Activated naive CD4-positive, alpha-beta T cell treated with anti-CD3 and anti-CD28 coated beads for 36 hours (primary cell): ENCODE results near the gene CTBP1. TPM values are rescaled to one million over a fixed set of nuclear protein-coding genes. Genes with fewer than 3 reads are reported as not detected.
A peak's percentile ranks its signal among the peaks of the same experiment; 100 is the strongest.

Experiments
- CTCF ChIA-PET: fragments of 350-600 bp; sonication (Branson Sonifier 250); formaldehyde crosslinking; loops from one replicate; lab custom pipeline; 2021; ENCODE audit warnings: antibody characterized with exemption; lab: Charles Lee
- DNase-seq: peaks from one replicate; pipeline ENCODE4 v3.0.0-alpha.2; 2020
- H3K27ac Mint-ChIP-seq: one replicate; pipeline ENCODE4 v1.8.0; 2021; ENCODE audit warnings: mild to moderate bottlenecking, mixed read lengths
- H3K27me3 Mint-ChIP-seq: one replicate; pipeline ENCODE4 v1.8.0; 2021; ENCODE audit warnings: low read depth, mixed read lengths
- H3K36me3 Mint-ChIP-seq: one replicate; pipeline ENCODE4 v1.8.0; 2021; ENCODE audit warnings: low read depth, mixed read lengths
- H3K4me1 Mint-ChIP-seq: one replicate; pipeline ENCODE4 v1.8.0; 2021; ENCODE audit warnings: low read depth, mixed read lengths
- H3K4me3 Mint-ChIP-seq: one replicate; pipeline ENCODE4 v1.8.0; 2021; ENCODE audit warnings: mild to moderate bottlenecking, moderate library complexity, mixed read lengths
- H3K9me3 Mint-ChIP-seq: one replicate; pipeline ENCODE4 v1.8.0; 2021; ENCODE audit warnings: mixed read lengths
- intact Hi-C: fragments of 100-400 bp; cut with micrococcal nuclease; formaldehyde crosslinking; loops from one replicate; pipeline ENCODE4 v1.15.1; 2023
- total RNA-seq, 2 experiments: library from RNA; stranded (reverse); gene quantifications; one replicate each; pipeline ENCODE4 v1.2.3, GENCODE V29; 2021

Gene CTBP1
- total RNA-seq, 2 experiments from 2014 or later: 136 to 140 TPM

- Mint-ChIP-seq H3K36me3 (peaks cover 2% of the 10 kb centered on the region), H3K4me3 (no peak overlapping the region), H3K27me3 (peaks cover 25% of the 10 kb centered on the region), H3K4me1 (peaks cover 2% of the 10 kb centered on the region), H3K9me3 (no peaks in the 10 kb centered on the region), H3K27ac (no peak overlapping the region)
- CTCF ChIA-PET: interaction anchor here (1.5 kb wide), 1 partner anchor 9 kb away, joined by 5 read pairs; no protein-coding TSS in a partner anchor
- intact Hi-C loops: no loop called here
- DNase-seq: no peak
Observed at GRCh38 chr4:1174941-1175634, 73.8 kb downstream of the CTBP1 start.

- intact Hi-C loops: no loop called here
- no peak overlapping the region for H3K4me3 Mint-ChIP-seq
Observed at GRCh38 chr4:1172971-1173757, 75.8 kb downstream of the CTBP1 start.

GRCh38 chr4:1172228-1172851 lies 76.6 kb downstream of the CTBP1 start, which contains the start of gene SPON2:
Gene SPON2 (minus strand): TSS chr4:1172583.
- no peaks in the 10 kb centered on the region for H3K9me3 Mint-ChIP-seq
- H3K27ac Mint-ChIP-seq: no peak within 1 kb of the TSS
- H3K36me3 Mint-ChIP-seq: no peaks in the 10 kb centered on the region
- H3K27me3 Mint-ChIP-seq: peaks cover 25% of the 10 kb centered on the region
- CTCF ChIA-PET: interaction anchor here (1.0 kb wide), 1 partner anchor 96 kb away, joined by 4 read pairs; no protein-coding TSS in a partner anchor
- intact Hi-C loops: no loop called here
- no peak for DNase-seq
- H3K4me3 Mint-ChIP-seq: peak within 1 kb of the TSS; percentile 21
- peaks cover 8% of the 10 kb centered on the region for H3K4me1 Mint-ChIP-seq

More at GRCh38 chr4:1172971-1173757, 75.8 kb downstream of the CTBP1 start:
- H3K9me3 Mint-ChIP-seq: no peaks in the 10 kb centered on the region
- H3K27me3 Mint-ChIP-seq: peaks cover 25% of the 10 kb centered on the region
- DNase-seq: no peak
- H3K4me1 Mint-ChIP-seq: peaks cover 4% of the 10 kb centered on the region
- no peaks in the 10 kb centered on the region for H3K36me3 Mint-ChIP-seq
- H3K27ac Mint-ChIP-seq: no peak overlapping the region
- CTCF ChIA-PET: interaction anchor here (1.0 kb wide), 1 partner anchor 95 kb away, joined by 4 read pairs; no protein-coding TSS in a partner anchor

GRCh38 chr4:1171311-1172227 lies 77.4 kb downstream of the CTBP1 start:
- Mint-ChIP-seq H3K4me1 (peaks cover 13% of the 10 kb centered on the region), H3K36me3 (no peaks in the 10 kb centered on the region), H3K9me3 (no peaks in the 10 kb centered on the region), H3K4me3 (peak overlapping the region; percentile 50), H3K27ac (no peak overlapping the region), H3K27me3 (peaks cover 25% of the 10 kb centered on the region)
- intact Hi-C loops: no loop called here
- CTCF ChIA-PET: interaction anchor here (1.0 to 1.2 kb wide), 2 partner anchors 96 to 97 kb away, joined by 4 read pairs; no protein-coding TSS in a partner anchor
- peak; percentile 52 for DNase-seq

GRCh38 chr4:1170976-1171310 lies 78.0 kb downstream of the CTBP1 start:
- Mint-ChIP-seq H3K27me3 (peaks cover 25% of the 10 kb centered on the region), H3K4me1 (peaks cover 13% of the 10 kb centered on the region), H3K27ac (no peak overlapping the region), H3K9me3 (no peaks in the 10 kb centered on the region), H3K4me3 (no peak overlapping the region), H3K36me3 (no peaks in the 10 kb centered on the region)
- no peak for DNase-seq
- intact Hi-C loops: no loop called here
- CTCF ChIA-PET: interaction anchor here (1.2 kb wide), 1 partner anchor 98 kb away, joined by 4 read pairs; no protein-coding TSS in a partner anchor

- intact Hi-C loops: no loop called here
- H3K36me3 Mint-ChIP-seq: no peaks in the 10 kb centered on the region
- peaks cover 25% of the 10 kb centered on the region for H3K27me3 Mint-ChIP-seq
- peaks cover 13% of the 10 kb centered on the region for H3K4me1 Mint-ChIP-seq
- H3K27ac Mint-ChIP-seq: no peak overlapping the region
- CTCF ChIA-PET: interaction anchor here (0.6 to 1.2 kb wide), 3 partner anchors 98 to 379 kb away, joined by 3 to 4 read pairs (median 3); no protein-coding TSS in a partner anchor
- H3K4me3 Mint-ChIP-seq: no peak overlapping the region
- DNase-seq: no peak
- no peaks in the 10 kb centered on the region for H3K9me3 Mint-ChIP-seq
Observed at GRCh38 chr4:1170156-1170975, 78.6 kb downstream of the CTBP1 start.

- Mint-ChIP-seq H3K4me1 (peaks cover 13% of the 10 kb centered on the region), H3K9me3 (no peaks in the 10 kb centered on the region), H3K27ac (no peak overlapping the region), H3K4me3 (no peak overlapping the region), H3K36me3 (no peaks in the 10 kb centered on the region), H3K27me3 (peaks cover 25% of the 10 kb centered on the region)
- intact Hi-C loops: no loop called here
- CTCF ChIA-PET: interaction anchor here (0.6 to 1.3 kb wide), 3 partner anchors 14 to 379 kb away, joined by 3 read pairs; no protein-coding TSS in a partner anchor
- DNase-seq: no peak
Observed at GRCh38 chr4:1169691-1170096, 79.2 kb downstream of the CTBP1 start.

GRCh38 chr4:1169171-1169671 lies 79.7 kb downstream of the CTBP1 start:
- H3K27me3 Mint-ChIP-seq: peaks cover 25% of the 10 kb centered on the region
- CTCF ChIA-PET: interaction anchor here (0.6 to 4.0 kb wide), 4 partner anchors 15 to 124 kb away, joined by 3 to 46 read pairs (median 4); no protein-coding TSS in a partner anchor
- no peak for DNase-seq
- no peaks in the 10 kb centered on the region for H3K36me3 Mint-ChIP-seq
- H3K4me1 Mint-ChIP-seq: peaks cover 13% of the 10 kb centered on the region
- intact Hi-C loops: no loop called here
- no peak overlapping the region for H3K27ac Mint-ChIP-seq
- H3K4me3 Mint-ChIP-seq: no peak overlapping the region
- H3K9me3 Mint-ChIP-seq: no peaks in the 10 kb centered on the region

GRCh38 chr4:1168191-1169101 lies 80.5 kb downstream of the CTBP1 start:
- peaks cover 19% of the 10 kb centered on the region for H3K27me3 Mint-ChIP-seq
- DNase-seq: no peak
- CTCF ChIA-PET: interaction anchor here (0.6 to 4.0 kb wide), 17 partner anchors 10 to 181 kb away, joined by 3 to 46 read pairs (median 4); no protein-coding TSS in a partner anchor
- H3K4me3 Mint-ChIP-seq: peak overlapping the region; percentile 74
- no peak overlapping the region for H3K27ac Mint-ChIP-seq
- no peaks in the 10 kb centered on the region for H3K36me3 Mint-ChIP-seq
- intact Hi-C loops: no loop called here
- no peaks in the 10 kb centered on the region for H3K9me3 Mint-ChIP-seq
- H3K4me1 Mint-ChIP-seq: peaks cover 15% of the 10 kb centered on the region
